Uterus (tissue), 4 donors: ENCODE results near the gene MALL. TPM values are rescaled to one million over a fixed set of nuclear protein-coding genes. Genes with fewer than 3 reads are reported as not detected.
"Not testable (repeated sequence)": the region's sequence is repeated elsewhere in the genome, so short reads cannot be mapped to it uniquely, and the experiment has no call there.

ENCODE experiments used
- DNase-seq, 2 donors: peaks; one replicate each; pipeline ENCODE4 v3.0.0-alpha.2; 2019 to 2020
- H3K27ac ChIP-seq, 2 donors: fragments of 200-600 bp; sonication (generic); 1 replicate in 1 of 2; 2 replicates in 1 of 2; pipeline ENCODE4 v1.5.1; 2016 to 2018
- H3K27me3 ChIP-seq, 2 donors: fragments of 200-600 bp; sonication (generic); one replicate each; pipeline ENCODE4 v1.5.1; 2018 to 2019; ENCODE audit warnings: control low read depth in 1 of 2
- H3K36me3 ChIP-seq, 2 donors: fragments of 200-600 bp; sonication (generic); one replicate each; pipeline ENCODE4 v1.5.1; 2019; ENCODE audit warnings: control low read depth in 1 of 2
- H3K4me1 ChIP-seq, 2 donors: fragments of 200-600 bp; sonication (generic); one replicate each; pipeline ENCODE4 v1.5.1; 2018 to 2019; ENCODE audit warnings: control low read depth in 1 of 2
- H3K4me3 ChIP-seq, 2 donors: fragments of 200-600 bp; sonication (generic); 1 replicate in 1 of 2; 2 replicates in 1 of 2; pipeline ENCODE4 v1.5.1; 2018 to 2019; ENCODE audit warnings: mild to moderate bottlenecking in 1 of 2
- H3K9me3 ChIP-seq, 2 donors: fragments of 200-600 bp; sonication (generic); one replicate each; pipeline ENCODE4 v1.5.1; 2019; ENCODE audit warnings: control low read depth in 1 of 2
- intact Hi-C: fragments of 100-400 bp; cut with DNase I; formaldehyde crosslinking; loops from one replicate; pipeline ENCODE4 v1.15.1; 2023; ENCODE audit warnings: low total_unique reads
- total RNA-seq, 4 donors: library from RNA; depleted of rRNA in 3 of 4; stranded (reverse); fragments of >200 nt in 3 of 4; gene quantifications; one replicate each; pipeline versions ENCODE4 v1.1.0 to v1.2.4, GENCODE V29; 2014 to 2023
- donor health status: DM: yes; HTN: yes; CAD: no.

The MALL gene
- total RNA-seq, 4 donors from 2014 or later, result 0.59 to 46.4 (median 16.4) TPM

- H3K27ac ChIP-seq, H3K9me3 ChIP-seq, H3K4me3 ChIP-seq, H3K4me1 ChIP-seq, H3K36me3 ChIP-seq, H3K27me3 ChIP-seq, intact Hi-C loops, DNase-seq: not testable (repeated sequence)
Observed at GRCh38 chr2:110090164-110090563, 25.5 kb downstream of the MALL start.

DNA sequence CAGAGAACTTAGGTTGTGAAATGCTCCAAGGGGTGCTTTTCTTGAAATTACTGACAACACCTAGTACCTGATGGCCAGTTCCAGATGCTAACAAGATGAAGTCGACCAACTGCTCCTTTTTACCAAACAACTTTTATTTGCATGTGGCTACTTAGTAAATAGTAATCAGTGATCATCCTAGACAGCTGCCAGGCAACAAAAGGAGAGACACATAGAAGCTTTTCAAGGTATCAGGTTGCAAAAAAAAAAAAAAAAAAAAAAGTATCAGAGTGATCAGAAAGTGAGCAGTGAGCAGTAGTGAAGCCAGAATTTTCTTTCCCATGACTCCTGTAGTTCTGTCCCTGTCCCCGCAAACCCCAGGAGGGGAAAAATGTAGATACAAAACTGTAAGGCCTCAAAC is 31.9 kb downstream of the MALL start:
- H3K27ac ChIP-seq, H3K27me3 ChIP-seq, H3K4me1 ChIP-seq, intact Hi-C loops, DNase-seq, H3K9me3 ChIP-seq, H3K4me3 ChIP-seq, H3K36me3 ChIP-seq: not testable (repeated sequence)

DNA sequence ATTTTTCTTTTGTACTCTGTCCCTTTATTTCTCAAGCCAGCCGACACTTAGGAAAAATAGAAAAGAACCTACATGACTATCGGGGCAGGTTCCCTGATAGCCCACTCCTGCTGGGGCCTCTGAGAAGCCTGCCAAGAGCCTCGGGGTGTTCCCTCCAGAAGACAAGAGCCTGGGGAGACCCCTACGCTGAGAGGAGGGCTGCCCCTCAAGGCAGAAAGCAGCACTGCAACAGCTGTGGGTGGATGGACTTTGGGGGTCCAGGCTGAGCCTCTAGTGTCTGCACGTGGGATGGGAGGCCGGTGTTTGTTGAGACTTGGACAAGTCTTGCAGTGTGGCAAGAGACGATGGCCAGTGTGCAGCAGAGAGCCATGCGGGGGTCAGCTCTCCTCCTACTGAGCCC is 32.5 kb downstream of the MALL start:
- H3K9me3 ChIP-seq, H3K27ac ChIP-seq, H3K4me1 ChIP-seq, H3K36me3 ChIP-seq, H3K4me3 ChIP-seq, H3K27me3 ChIP-seq, DNase-seq, intact Hi-C loops: not testable (repeated sequence)

DNA sequence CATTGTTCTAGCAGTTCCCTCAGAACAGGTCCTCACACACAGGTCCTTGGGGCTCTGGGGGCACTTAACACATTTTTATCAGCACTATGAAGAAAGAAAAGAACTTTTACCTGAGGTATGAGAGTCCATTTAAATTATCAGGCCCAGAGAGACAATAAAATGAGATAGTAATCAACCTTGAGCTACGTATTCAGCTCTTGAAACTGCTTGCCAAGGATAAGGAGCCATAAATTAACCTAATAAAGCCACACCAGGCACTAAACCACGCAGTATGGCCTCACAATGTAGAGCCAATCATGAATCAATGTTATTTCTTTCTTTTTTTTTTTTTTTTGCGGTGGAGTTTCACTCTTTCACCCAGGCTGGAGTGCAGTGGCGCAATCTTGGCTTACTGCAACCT is 37.5 kb downstream of the MALL start:
- H3K27ac ChIP-seq, H3K27me3 ChIP-seq, H3K36me3 ChIP-seq, H3K9me3 ChIP-seq, intact Hi-C loops, DNase-seq, H3K4me1 ChIP-seq, H3K4me3 ChIP-seq: not testable (repeated sequence)

GRCh38 chr2:110075896-110076295 is 39.7 kb downstream of the MALL start:
- H3K27ac ChIP-seq, intact Hi-C loops, H3K36me3 ChIP-seq, H3K27me3 ChIP-seq, H3K9me3 ChIP-seq, DNase-seq, H3K4me3 ChIP-seq, H3K4me1 ChIP-seq: not testable (repeated sequence)

- DNase-seq, H3K4me1 ChIP-seq, H3K36me3 ChIP-seq, intact Hi-C loops, H3K27ac ChIP-seq, H3K27me3 ChIP-seq, H3K9me3 ChIP-seq, H3K4me3 ChIP-seq: not testable (repeated sequence)
Observed at GRCh38 chr2:110069869-110070268, 45.8 kb downstream of the MALL start.

DNA sequence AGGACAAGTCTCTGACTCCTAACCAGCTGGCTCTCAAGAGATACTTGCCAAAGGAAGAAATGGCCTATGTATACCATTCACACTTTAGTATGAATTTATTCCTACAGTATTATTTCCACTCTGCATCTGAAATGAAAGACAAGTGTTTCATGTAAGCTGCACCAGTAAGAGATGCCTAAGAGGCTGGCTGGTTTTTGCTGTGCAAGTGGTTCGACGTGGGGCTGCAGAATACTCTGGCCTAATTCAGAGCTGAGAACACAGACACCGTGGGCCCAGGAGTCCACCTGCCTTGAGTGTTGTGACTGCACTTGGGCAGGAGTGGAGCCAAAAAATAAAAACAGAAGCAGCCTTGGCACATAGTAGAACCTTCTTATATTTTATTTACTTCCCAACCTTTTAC is 47.5 kb downstream of the MALL start:
- H3K4me1 ChIP-seq, H3K27ac ChIP-seq, H3K27me3 ChIP-seq, H3K9me3 ChIP-seq, H3K36me3 ChIP-seq, H3K4me3 ChIP-seq, DNase-seq, intact Hi-C loops: not testable (repeated sequence)

GRCh38 chr2:110062332-110062731 is 53.3 kb downstream of the MALL start:
- H3K27me3 ChIP-seq, H3K4me1 ChIP-seq, H3K27ac ChIP-seq, H3K4me3 ChIP-seq, H3K36me3 ChIP-seq, DNase-seq, H3K9me3 ChIP-seq, intact Hi-C loops: not testable (repeated sequence)

DNA sequence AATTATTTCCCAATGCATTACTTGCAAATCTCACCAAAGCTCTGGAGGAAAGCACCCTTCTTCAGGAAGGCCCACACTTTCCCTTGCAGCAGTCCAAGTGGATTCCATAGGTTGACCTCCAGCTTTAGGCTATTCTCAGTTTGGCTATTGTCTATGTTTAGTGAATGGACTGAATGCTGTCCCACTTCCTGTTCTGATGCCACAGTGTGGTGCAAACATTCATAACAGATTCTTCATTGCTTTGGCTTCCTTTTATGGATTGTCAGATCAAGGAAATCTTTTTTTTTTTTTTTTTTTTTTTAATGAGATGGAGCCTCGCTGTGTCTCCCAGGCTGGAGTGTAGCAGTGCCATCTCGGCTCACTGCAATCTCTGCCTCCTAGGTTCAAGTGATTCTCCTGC is 55.1 kb downstream of the MALL start:
- H3K4me3 ChIP-seq, H3K27me3 ChIP-seq, H3K27ac ChIP-seq, intact Hi-C loops, H3K9me3 ChIP-seq, H3K36me3 ChIP-seq, DNase-seq, H3K4me1 ChIP-seq: not testable (repeated sequence)

GRCh38 chr2:110059694-110060358 is 55.8 kb downstream of the MALL start:
- DNase-seq, H3K27ac ChIP-seq, H3K36me3 ChIP-seq, H3K27me3 ChIP-seq, H3K9me3 ChIP-seq, intact Hi-C loops, H3K4me3 ChIP-seq, H3K4me1 ChIP-seq: not testable (repeated sequence)

GRCh38 chr2:110059009-110059693 is 56.5 kb downstream of the MALL start:
- H3K4me1 ChIP-seq, H3K4me3 ChIP-seq, H3K27ac ChIP-seq, H3K9me3 ChIP-seq, H3K27me3 ChIP-seq, H3K36me3 ChIP-seq, DNase-seq, intact Hi-C loops: not testable (repeated sequence)

GRCh38 chr2:110058034-110058433 is 57.6 kb downstream of the MALL start:
- DNase-seq, H3K4me3 ChIP-seq, intact Hi-C loops, H3K9me3 ChIP-seq, H3K27ac ChIP-seq, H3K4me1 ChIP-seq, H3K36me3 ChIP-seq, H3K27me3 ChIP-seq: not testable (repeated sequence)

DNA sequence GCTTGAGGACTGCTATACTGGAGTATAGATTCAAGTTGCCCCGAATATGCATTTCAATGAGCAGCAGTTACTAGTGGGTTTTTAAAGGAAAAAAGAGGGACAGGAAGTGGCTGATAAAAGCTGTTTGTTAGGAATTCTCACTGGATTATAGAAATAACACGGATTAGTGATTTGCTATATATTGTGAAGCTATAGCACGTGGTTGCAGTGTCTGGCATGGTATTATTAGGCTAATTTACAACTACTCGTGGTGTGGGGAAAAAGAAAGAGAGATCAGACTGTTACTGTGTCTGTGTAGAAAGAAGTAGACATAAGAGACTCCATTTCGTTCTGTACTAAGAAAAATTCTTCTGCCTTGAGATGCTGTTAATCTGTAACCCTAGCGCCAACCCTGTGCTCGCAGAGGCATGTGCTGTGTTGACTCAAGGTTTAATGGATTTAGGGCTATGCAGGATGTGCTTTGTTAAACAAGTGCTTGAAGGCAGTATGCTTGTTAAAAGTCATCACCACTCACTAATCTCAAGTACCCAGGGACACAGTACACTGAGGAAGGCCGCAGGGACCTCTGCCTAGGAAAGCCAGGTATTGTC is 59.7 kb downstream of the MALL start:
- H3K27me3 ChIP-seq, H3K36me3 ChIP-seq, H3K27ac ChIP-seq, H3K4me1 ChIP-seq, H3K4me3 ChIP-seq, intact Hi-C loops, DNase-seq, H3K9me3 ChIP-seq: not testable (repeated sequence)
